GM18526 (cell line): ENCODE results near the gene ATP6AP2.

ENCODE experiments used
- POLR2A ChIP-seq: IDR thresholded peaks from 3 replicates; pipeline ENCODE4 v1.6.1; 2011; ENCODE audit not compliant: insufficient read length; ENCODE audit errors: extremely low read depth

Gene ATP6AP2

GRCh38 chrX:40623139-40623536 lies 42.4 kb downstream of the ATP6AP2 start, which contains the start of gene MPC1L:
Gene MPC1L (plus strand): TSS chrX:40623428. CDS start chrX:40623566, 138 bp downstream.
- no peak for TF ChIP-seq POLR2A

- TF ChIP-seq POLR2A = no peak
Observed at GRCh38 chrX:40623665-40624064, 42.9 kb downstream of the ATP6AP2 start.

GRCh38 chrX:40625294-40625693 lies 44.5 kb downstream of the ATP6AP2 start:
- no peak for TF ChIP-seq POLR2A

- no peak for TF ChIP-seq POLR2A
Observed at GRCh38 chrX:40628506-40628905, 47.7 kb downstream of the ATP6AP2 start.

- no peak for TF ChIP-seq POLR2A
Observed at GRCh38 chrX:40632199-40632598, 51.4 kb downstream of the ATP6AP2 start.

- no peak for TF ChIP-seq POLR2A
Observed at GRCh38 chrX:40637687-40638086, 56.9 kb downstream of the ATP6AP2 start.

GRCh38 chrX:40644176-40644575 lies 63.4 kb downstream of the ATP6AP2 start:
- TF ChIP-seq POLR2A = no peak

GRCh38 chrX:40644821-40645358 lies 64.1 kb downstream of the ATP6AP2 start:
- peak; percentile 42 for TF ChIP-seq POLR2A

GRCh38 chrX:40646489-40647306 lies 65.9 kb downstream of the ATP6AP2 start:
- no peak for TF ChIP-seq POLR2A

- TF ChIP-seq POLR2A = peak; percentile 83
Observed at GRCh38 chrX:40647307-40648197, 66.8 kb downstream of the ATP6AP2 start, which contains the start of gene CXorf38. Gene CXorf38 (minus strand): TSS chrX:40647561. CDS start chrX:40647520, 41 bp downstream.

GRCh38 chrX:40651620-40652223 lies 71.0 kb downstream of the ATP6AP2 start:
- no peak for TF ChIP-seq POLR2A

GRCh38 chrX:40652664-40653063 lies 71.9 kb downstream of the ATP6AP2 start:
- no peak for TF ChIP-seq POLR2A

- TF ChIP-seq POLR2A = no peak
Observed at GRCh38 chrX:40653535-40653934, 72.8 kb downstream of the ATP6AP2 start.
